ENCODE results near the gene CMIP. TPM values are rescaled to one million over a fixed set of nuclear protein-coding genes. Genes with fewer than 3 reads are reported as not detected.
"Not testable (repeated sequence)": the region's sequence is repeated elsewhere in the genome, so short reads cannot be mapped to it uniquely, and the experiment has no call there.

CMIP gene
- total RNA-seq, 3 donors from 2014 or later, result 73.3 to 127 (median 79.8) TPM

DNA sequence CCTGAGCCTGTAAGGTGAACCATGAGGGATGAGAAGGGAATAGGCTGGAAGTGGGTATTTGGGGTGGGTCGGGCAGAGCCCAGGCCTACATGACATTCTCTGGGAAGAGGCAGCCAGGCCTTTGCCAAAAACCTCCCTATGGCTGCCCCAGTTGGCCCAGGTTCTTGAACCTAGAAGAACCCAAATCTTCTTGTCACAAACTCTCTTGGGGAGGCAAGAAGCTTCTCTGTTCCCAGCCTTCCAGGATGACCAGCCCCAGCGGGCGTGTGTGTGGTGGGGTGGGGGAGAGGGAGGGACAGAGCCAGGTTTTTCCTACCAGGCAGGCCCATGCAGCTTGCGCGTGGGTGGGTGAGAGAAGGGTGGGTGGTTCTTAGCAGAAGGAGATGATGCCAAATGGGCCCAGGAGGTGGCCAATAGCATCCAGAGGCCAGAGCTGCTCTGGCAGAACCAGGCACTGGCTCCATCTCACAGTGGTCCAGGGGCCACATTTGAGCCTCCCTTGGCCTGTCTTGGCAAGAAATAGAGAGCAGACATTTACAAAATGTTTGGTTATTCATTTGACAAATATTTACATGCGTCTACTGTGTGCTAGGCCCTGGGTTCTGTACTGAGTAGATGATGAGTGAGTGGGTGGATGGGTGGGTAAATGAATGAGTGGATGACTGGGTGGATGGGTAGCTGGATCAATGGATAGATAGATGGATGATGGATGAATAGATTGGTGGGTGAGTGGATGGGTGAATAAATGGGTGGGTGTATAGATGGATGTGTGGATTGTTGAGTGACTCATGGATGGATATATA, 290.2 kb downstream of the CMIP start:
- ATAC-seq, result no peak
- H3K36me3 ChIP-seq (ENCODE audit: low read depth), result no peaks in the 10 kb centered on the region
- H3K9me3 ChIP-seq, result no peaks in the 10 kb centered on the region
- peaks cover 5% of the 10 kb centered on the region for H3K4me1 ChIP-seq (ENCODE audit: low read depth)
- H3K4me3 ChIP-seq, result no peak overlapping the region
- TF ChIP-seq CTCF (IDR thresholded peaks at IDR 0.05), result no peak
- no peak for DNase-seq
- intact Hi-C loops (cut with DNase I, micrococcal nuclease), result loop anchor here in 1 of 2 donors (5.0 kb wide), 1 partner anchor 533 kb away; no protein-coding TSS in a partner anchor

DNA sequence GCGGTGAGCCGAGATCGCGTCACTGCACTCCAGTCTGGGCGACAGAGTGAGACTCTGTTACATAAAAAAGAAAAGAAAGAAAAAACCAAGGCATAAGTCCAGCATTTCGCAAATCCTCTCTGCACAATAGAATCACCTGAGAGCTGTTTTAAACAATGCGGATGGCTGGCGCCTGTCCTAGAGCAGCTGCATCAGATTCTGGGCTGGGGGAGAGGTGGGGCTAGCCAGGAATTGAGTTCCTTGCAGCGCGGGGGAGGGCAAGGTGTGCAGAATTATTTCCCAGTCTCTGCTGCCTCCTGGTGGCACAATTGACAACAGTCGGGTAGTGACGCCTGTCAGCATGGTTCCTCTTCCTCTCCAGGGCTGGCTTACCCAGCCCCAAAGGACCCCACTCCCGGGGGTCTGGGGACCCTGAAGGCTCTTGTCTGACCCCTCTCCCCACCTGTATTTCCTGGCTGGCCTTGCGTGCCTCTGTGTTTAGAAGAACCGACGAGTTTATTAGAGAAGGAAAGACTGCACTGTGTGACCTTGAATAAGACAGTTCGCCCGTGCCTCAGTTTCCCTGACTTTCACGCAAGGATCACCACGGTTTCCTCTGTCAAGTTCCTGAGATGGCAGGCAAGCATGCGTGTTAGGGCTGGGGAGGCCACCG, 293.4 kb downstream of the CMIP start:
- no peak overlapping the region for H3K4me3 ChIP-seq
- no peaks in the 10 kb centered on the region for H3K36me3 ChIP-seq (ENCODE audit: low read depth)
- intact Hi-C loops (cut with DNase I, micrococcal nuclease), result loop anchor here in 1 of 2 donors (5.0 kb wide), 1 partner anchor 536 kb away; no protein-coding TSS in a partner anchor
- H3K9me3 ChIP-seq, result no peaks in the 10 kb centered on the region
- peak; percentile 56 for TF ChIP-seq CTCF (IDR thresholded peaks at IDR 0.05)
- peaks cover 5% of the 10 kb centered on the region for H3K4me1 ChIP-seq (ENCODE audit: low read depth)
- peak; percentile 80 to 94 (median 87) for DNase-seq
- ATAC-seq, result peak; percentile 95

DNA sequence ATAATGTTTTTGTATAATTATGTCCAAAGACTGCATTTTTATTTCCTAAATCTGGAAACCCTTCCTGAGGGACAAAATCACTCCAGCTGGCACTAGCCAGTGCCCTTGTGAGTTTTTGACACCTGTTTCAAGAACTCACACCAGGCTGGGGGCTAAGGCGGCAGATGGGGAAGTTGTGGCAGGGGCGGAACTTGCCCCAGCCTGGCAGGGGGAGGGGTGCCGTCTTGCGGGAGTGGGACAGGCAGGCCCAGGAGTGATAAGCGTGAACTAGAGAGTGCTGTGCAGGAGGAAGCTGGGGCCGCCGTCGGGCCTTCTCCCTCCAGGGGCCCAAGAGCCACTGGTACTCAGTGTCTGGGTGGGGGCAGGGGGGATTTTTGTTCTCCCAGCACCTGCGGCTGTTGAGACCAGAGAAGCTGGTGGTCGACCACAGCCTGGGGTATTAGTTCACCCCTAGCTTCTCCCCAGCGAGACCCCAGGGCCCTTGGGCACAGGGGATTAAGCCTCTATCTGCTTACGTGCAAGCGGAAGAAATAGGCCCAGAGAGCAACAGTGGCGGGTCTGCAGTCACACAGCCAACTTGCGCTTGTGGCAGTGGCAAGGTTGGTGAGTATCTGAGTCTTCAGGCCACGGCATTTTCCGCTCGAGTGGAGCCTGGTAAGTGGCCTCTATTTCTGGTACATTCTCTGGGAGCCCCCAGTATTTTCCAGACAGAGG, 294.3 kb downstream of the CMIP start:
- peak; percentile 33 to 89 (median 58) for DNase-seq
- ATAC-seq, result peak; percentile 64
- Histone ChIP-seq H3K4me3 (no peak overlapping the region), H3K4me1 (ENCODE audit: low read depth) (peaks cover 5% of the 10 kb centered on the region), H3K9me3 (no peaks in the 10 kb centered on the region), H3K36me3 (ENCODE audit: low read depth) (no peaks in the 10 kb centered on the region)
- TF ChIP-seq CTCF (IDR thresholded peaks at IDR 0.05), result no peak
- intact Hi-C loops (cut with DNase I, micrococcal nuclease), result loop anchor here in 1 of 2 donors (5.0 kb wide), 1 partner anchor 537 kb away; no protein-coding TSS in a partner anchor

- no peak overlapping the region for H3K4me3 ChIP-seq
- intact Hi-C loops (cut with DNase I, micrococcal nuclease), result loop anchor here in 1 of 2 donors (5.0 kb wide), 1 partner anchor 537 kb away; no protein-coding TSS in a partner anchor
- TF ChIP-seq CTCF (IDR thresholded peaks at IDR 0.05), result no peak
- H3K4me1 ChIP-seq (ENCODE audit: low read depth), result peaks cover 5% of the 10 kb centered on the region
- H3K36me3 ChIP-seq (ENCODE audit: low read depth), result no peaks in the 10 kb centered on the region
- no peak for ATAC-seq
- H3K9me3 ChIP-seq, result no peaks in the 10 kb centered on the region
- no peak for DNase-seq
Observed at GRCh38 chr16:81739503-81739902, 294.9 kb downstream of the CMIP start.

GRCh38 chr16:81740169-81740568, 295.6 kb downstream of the CMIP start:
- H3K4me1 ChIP-seq (ENCODE audit: low read depth), result peaks cover 5% of the 10 kb centered on the region
- no peak for TF ChIP-seq CTCF (IDR thresholded peaks at IDR 0.05)
- ATAC-seq (peak; percentile 31), DNase-seq (peak in 1 of 3 donors; percentile 60)
- intact Hi-C loops (cut with DNase I, micrococcal nuclease), result no loop called here
- no peaks in the 10 kb centered on the region for H3K36me3 ChIP-seq (ENCODE audit: low read depth)
- H3K9me3 ChIP-seq, result no peaks in the 10 kb centered on the region
- H3K4me3 ChIP-seq, result no peak overlapping the region

DNA sequence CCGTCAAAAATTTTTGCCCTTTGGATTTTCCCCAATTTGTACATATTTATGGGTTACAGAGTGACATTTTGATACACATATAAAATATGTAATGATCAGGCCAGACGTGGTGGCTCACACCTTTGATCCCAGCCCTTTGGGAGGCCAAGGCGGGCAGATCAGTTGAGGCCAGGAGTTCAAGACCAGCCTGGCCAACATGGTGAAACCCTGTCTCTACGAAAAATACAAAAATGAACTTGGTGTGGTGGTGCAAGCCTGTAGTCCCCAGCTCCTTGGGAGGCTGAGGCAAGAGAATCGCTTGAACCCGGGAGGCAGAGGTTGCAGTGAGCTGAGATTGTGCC, 296.8 kb downstream of the CMIP start:
- H3K36me3 ChIP-seq (ENCODE audit: low read depth); H3K4me3 ChIP-seq; intact Hi-C loops (cut with DNase I, micrococcal nuclease); DNase-seq; H3K4me1 ChIP-seq (ENCODE audit: low read depth); H3K9me3 ChIP-seq; ATAC-seq: not testable (repeated sequence)

Measured in mucosa of descending colon (tissue), 3 donors.